Uterus (tissue), 2 donors: Measurements from ENCODE around the gene ARHGAP8.

Experiments used
- CTCF ChIP-seq, 4 experiments: fragments of 200-600 bp in 2 of 4; fragments of 450-650 bp in 2 of 4; sonication (generic) in 2 of 4; IDR thresholded peaks; one replicate each; pipeline ENCODE4 v1.5.1; 2016 to 2019; ENCODE audit warnings: antibody characterized with exemption in 4 of 4, mild to moderate bottlenecking in 2 of 4, moderate library complexity in 1 of 4
- POLR2A ChIP-seq, 2 donors: fragments of 450-650 bp; IDR thresholded peaks; one replicate each; pipeline ENCODE4 v1.6.1; 2016; ENCODE audit warnings: antibody characterized with exemption in 2 of 2, mild to moderate bottlenecking in 1 of 2, moderate library complexity in 1 of 2

DNA sequence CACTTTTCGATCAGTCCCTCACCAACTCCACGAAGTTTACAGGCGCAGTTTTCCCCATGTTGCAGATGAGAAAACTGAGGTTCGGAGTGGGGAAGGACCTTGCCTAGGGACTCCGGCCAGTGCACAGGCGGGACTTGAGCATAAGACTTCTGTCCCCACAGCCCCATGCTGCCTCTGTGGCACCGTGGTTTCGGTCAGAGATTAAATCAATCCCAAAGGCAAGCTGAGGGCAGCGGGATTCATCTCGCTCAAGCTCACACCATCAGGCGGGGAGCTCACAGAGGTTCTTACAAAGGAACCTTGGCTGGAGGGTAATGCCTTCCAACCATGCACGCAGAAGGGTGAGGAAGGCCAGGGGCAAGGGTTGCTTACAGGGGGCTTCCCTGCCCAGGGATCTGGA is 141.9 kb downstream of the ARHGAP8 start:
- TF ChIP-seq CTCF (IDR thresholded peaks at IDR 0.05) (no peak), POLR2A (IDR thresholded peaks at IDR 0.05) (no peak)
